Hepatocyte (in vitro differentiated cells): ENCODE data around the gene GID8.

ENCODE experiments used
- CTCF ChIP-seq: fragments of 200-600 bp; sonication (generic); IDR thresholded peaks from 2 replicates; pipeline ENCODE4 v1.5.1; 2016; ENCODE audit warnings: antibody characterized with exemption, mild to moderate bottlenecking; ENCODE audit not compliant: poor library complexity
- EZH2 ChIP-seq: fragments of 200-600 bp; sonication (generic); IDR thresholded peaks from 2 replicates; pipeline ENCODE4 v1.6.1; 2016; ENCODE audit warnings: antibody characterized with exemption, mild to moderate bottlenecking, borderline replicate concordance
- EZH2phosphoT487 ChIP-seq: fragments of 200-600 bp; sonication (generic); IDR thresholded peaks from one replicate; pipeline ENCODE4 v1.6.1; 2018; ENCODE audit warnings: antibody characterized with exemption, mild to moderate bottlenecking, low read depth, moderate library complexity; ENCODE audit not compliant: unreplicated experiment, severe bottlenecking

- no peak for TF ChIP-seq CTCF
- no peak for TF ChIP-seq EZH2
- no peak for TF ChIP-seq EZH2phosphoT487
Measured at GRCh38 chr20:62922451-62922921, 15.5 kb upstream of the GID8 start.
